Adrenal gland (tissue), 12 donors: Measurements from ENCODE around the gene FGF12. TPM values are rescaled to one million over a fixed set of nuclear protein-coding genes. Genes with fewer than 3 reads are reported as not detected.

ENCODE experiments used
- DNase-seq, 7 donors: peaks; one replicate each; pipeline ENCODE4 v3.0.0-alpha.2; 2019 to 2020
- H3K27ac ChIP-seq, 5 donors: fragments of 200-600 bp; sonication (generic) in 4 of 5; 1 replicate in 3 of 5; 2 replicates in 2 of 5; pipeline versions ENCODE4 v1.5.1 to v1.8.0; 2016 to 2020; ENCODE audit warnings: mild to moderate bottlenecking in 1 of 5
- H3K27me3 ChIP-seq: fragments of 200-600 bp; 2 replicates; pipeline ENCODE4 v1.8.0; 2021
- H3K36me3 ChIP-seq, 2 donors: fragments of 200-600 bp; replicated peaks in 1 of 2; 1 replicate in 1 of 2; 2 replicates in 1 of 2; pipeline versions ENCODE4 v1.5.1 to v1.8.0; 2018 to 2022
- H3K4me1 ChIP-seq, 2 donors: fragments of 200-600 bp; replicated peaks in 1 of 2; 1 replicate in 1 of 2; 2 replicates in 1 of 2; pipeline versions ENCODE4 v1.5.1 to v1.8.0; 2018 to 2021
- H3K4me3 ChIP-seq, 4 donors: fragments of 200-600 bp; sonication (generic) in 3 of 4; one replicate each; pipeline ENCODE4 v1.5.1; 2016 to 2018
- H3K9me3 ChIP-seq, 3 donors: fragments of 200-600 bp; sonication (generic) in 1 of 3; replicated peaks in 1 of 3; 1 replicate in 2 of 3; 2 replicates in 1 of 3; pipeline versions ENCODE4 v1.5.1 to v1.8.0; 2016 to 2021
- POLR2A ChIP-seq, 2 donors: fragments of 450-650 bp; IDR thresholded peaks; one replicate each; pipeline ENCODE4 v1.6.1; 2017; ENCODE audit warnings: antibody characterized with exemption in 2 of 2, mild to moderate bottlenecking in 2 of 2, moderate library complexity in 1 of 2
- WGBS, 4 donors: extraction: QIAGEN DNeasy Blood & Tissue Kit in 2 of 4; methylation state at CpG; one replicate each; pipeline versions ENCODE4 v1.1.5 to v1.1.7; 2013 to 2017; 5-methylcytosine and 5-hydroxymethylcytosine counted together
- intact Hi-C, 2 donors: fragments of 100-400 bp; cut with DNase I; formaldehyde crosslinking; loops; one replicate each; pipeline versions ENCODE4 v1.14.1 to v1.15.0; 2022 to 2023
- polyA plus RNA-seq, 3 donors: library from polyadenylated mRNA; stranded (reverse); fragments of 200-250 nt in 2 of 3; fragments of 350-450 nt in 1 of 3; fragmentation: Illumina TruSeq in 1 of 3; extraction: RNeasy Lipid Tissue Mini Kit (QIAGEN cat#74804) in 1 of 3; gene quantifications; one replicate each; pipeline ENCODE4 v1.2.3, GENCODE V29; 2013 to 2014
- total RNA-seq, 9 donors: library from RNA; depleted of rRNA in 4 of 9; stranded (reverse); fragments of >200 nt in 4 of 9; fragments of 120-200 nt in 1 of 9; fragmentation: NEBNext Ultra II Directional in 1 of 9; extraction: Animal tissue kit (Norgen Biotek cat#: 25700) in 1 of 9; gene quantifications; one replicate each; pipeline versions ENCODE4 v1.1.0 to v1.2.4, GENCODE V29; 2013 to 2023
- TF ChIP-seq, protein P1 (sequence below), 6 experiments: fragments of 450-650 bp in 4 of 6; fragments of 200-600 bp in 2 of 6; sonication (generic) in 1 of 6; IDR thresholded peaks; 1 replicate in 5 of 6; 2 replicates in 1 of 6; pipeline versions ENCODE4 v1.5.1 to v1.8.0; 2016 to 2021; ENCODE audit warnings: antibody characterized with exemption in 6 of 6, mild to moderate bottlenecking in 2 of 6, moderate library complexity in 1 of 6
- donor health status: healthy with polysubstance abuse.
- donor health status: Bipolar disorder and iron deficiency.
- donor health status: DM: yes; HTN: yes; CAD: no.
- donor health status: DM: no; HTN: no; CAD: no.
- donor health status: DM: no; HTN: no; CAD: no.
- donor health status: DM: yes; HTN: yes; CAD: no.

The FGF12 gene
- total and polyA plus RNA-seq, 12 donors, result 23.3 to 286 (median 81.3) TPM

DNA sequence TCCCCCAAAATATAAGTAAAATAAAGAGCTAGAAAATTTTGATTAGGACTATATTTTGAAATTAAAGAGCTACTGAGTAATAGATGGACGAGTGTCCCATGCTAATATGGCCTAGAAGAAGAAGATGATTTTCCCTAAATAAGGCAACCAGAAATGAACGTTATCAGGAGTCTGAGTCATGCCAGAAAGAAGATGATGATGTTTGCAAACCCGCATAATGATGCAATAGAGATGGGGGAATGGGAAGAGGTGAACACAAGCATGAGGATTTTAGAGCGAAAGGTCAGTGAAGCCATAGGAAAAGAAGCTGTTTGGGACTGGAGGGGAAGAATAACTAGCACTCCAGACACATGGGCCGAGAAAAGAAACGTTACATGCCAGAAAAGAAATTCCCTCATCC is 71.7 kb downstream of the FGF12 start:
- intact Hi-C loops, result no loop called here
- no peak for DNase-seq
- TF ChIP-seq, protein P1, sequence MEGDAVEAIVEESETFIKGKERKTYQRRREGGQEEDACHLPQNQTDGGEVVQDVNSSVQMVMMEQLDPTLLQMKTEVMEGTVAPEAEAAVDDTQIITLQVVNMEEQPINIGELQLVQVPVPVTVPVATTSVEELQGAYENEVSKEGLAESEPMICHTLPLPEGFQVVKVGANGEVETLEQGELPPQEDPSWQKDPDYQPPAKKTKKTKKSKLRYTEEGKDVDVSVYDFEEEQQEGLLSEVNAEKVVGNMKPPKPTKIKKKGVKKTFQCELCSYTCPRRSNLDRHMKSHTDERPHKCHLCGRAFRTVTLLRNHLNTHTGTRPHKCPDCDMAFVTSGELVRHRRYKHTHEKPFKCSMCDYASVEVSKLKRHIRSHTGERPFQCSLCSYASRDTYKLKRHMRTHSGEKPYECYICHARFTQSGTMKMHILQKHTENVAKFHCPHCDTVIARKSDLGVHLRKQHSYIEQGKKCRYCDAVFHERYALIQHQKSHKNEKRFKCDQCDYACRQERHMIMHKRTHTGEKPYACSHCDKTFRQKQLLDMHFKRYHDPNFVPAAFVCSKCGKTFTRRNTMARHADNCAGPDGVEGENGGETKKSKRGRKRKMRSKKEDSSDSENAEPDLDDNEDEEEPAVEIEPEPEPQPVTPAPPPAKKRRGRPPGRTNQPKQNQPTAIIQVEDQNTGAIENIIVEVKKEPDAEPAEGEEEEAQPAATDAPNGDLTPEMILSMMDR (IDR thresholded peaks at IDR 0.05), result no peak
- no peak for TF ChIP-seq POLR2A (IDR thresholded peaks at IDR 0.05)
- Histone ChIP-seq H3K4me1 (no peaks in the 10 kb centered on the region), H3K27me3 (peaks cover 3% of the 10 kb centered on the region), H3K4me3 (no peak overlapping the region), H3K36me3 (no peaks in the 10 kb centered on the region), H3K9me3 (no peaks in the 10 kb centered on the region), H3K27ac (no peak overlapping the region)
- 70 to 82% (median 77%) methylated on average over 6 of the region's 6 CpGs for WGBS, 4 donors

DNA sequence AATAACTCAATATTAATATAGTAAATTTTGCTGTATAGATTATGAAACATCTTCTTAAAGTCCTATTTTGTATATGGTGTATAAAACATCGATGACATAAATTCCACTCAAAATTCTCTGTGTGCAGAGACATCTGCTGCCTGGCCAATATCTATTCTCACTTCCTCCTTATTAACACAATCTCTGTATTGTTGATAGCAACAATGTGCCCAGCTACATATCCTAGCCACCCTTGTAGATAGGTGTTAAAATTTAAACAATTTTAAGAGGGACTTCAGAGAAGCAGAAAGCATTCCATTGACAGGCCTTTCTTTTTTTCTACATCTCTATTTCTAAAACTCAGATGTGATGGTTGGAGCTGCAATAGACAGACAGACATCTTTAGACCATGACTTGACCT is 72.3 kb downstream of the FGF12 start:
- no peak overlapping the region for H3K4me3 ChIP-seq
- H3K4me1 ChIP-seq, result no peaks in the 10 kb centered on the region
- H3K36me3 ChIP-seq, result no peaks in the 10 kb centered on the region
- 88 to 93% (median 91%) methylated on average over 1 of the region's 1 CpG for WGBS, 4 donors
- intact Hi-C loops, result no loop called here
- H3K9me3 ChIP-seq, result no peaks in the 10 kb centered on the region
- TF ChIP-seq, protein P1 (IDR thresholded peaks at IDR 0.05), result no peak
- no peak for TF ChIP-seq POLR2A (IDR thresholded peaks at IDR 0.05)
- H3K27me3 ChIP-seq, result peaks cover 3% of the 10 kb centered on the region
- no peak for DNase-seq
- H3K27ac ChIP-seq, result no peak overlapping the region

DNA sequence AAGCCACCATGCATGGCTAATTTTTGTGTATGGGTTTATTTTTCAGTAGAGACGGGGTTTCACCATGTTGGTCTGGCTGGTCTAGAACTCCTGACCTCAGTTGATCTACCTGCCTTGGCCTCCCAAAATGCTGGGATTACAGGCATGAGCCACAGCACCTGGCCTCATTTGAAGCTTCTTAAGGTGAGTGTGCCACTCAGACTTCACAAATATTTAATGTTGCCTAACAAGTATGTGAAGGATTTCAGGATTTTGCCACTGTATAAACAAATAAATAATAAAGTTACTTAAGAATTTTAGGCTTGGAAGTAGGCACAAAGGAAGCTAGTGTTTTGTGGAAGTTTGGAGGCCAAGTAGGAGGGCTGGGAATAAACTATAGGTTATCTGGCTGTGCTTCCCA is 73.5 kb downstream of the FGF12 start:
- 73 to 96% (median 89%) methylated on average over 1 of the region's 1 CpG for WGBS, 4 donors
- no peak overlapping the region for H3K27ac ChIP-seq
- DNase-seq, result no peak
- no peak overlapping the region for H3K4me3 ChIP-seq
- H3K36me3 ChIP-seq, result no peaks in the 10 kb centered on the region
- TF ChIP-seq, protein P1 (IDR thresholded peaks at IDR 0.05), result no peak
- no peak for TF ChIP-seq POLR2A (IDR thresholded peaks at IDR 0.05)
- no peaks in the 10 kb centered on the region for H3K9me3 ChIP-seq
- peaks cover 3% of the 10 kb centered on the region for H3K27me3 ChIP-seq
- H3K4me1 ChIP-seq, result no peaks in the 10 kb centered on the region
- intact Hi-C loops, result no loop called here

DNA sequence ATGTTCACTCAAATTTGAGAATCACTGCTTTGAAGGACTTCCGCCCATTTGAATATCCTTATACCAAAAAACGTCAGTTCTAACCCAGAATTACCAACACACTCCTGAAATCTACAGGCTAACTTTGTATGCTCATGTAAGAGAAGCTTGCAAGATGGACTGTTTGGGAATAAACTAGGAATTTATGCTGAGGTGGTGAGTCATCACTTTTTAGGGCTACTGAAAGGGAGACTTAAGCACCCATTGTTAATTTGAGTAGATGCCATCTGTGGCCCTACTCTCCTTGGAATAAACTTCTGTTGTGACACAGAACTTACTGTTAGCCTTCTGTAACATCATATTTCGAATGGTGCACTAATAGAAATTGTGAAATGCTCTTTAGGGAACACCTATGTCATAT is 74.6 kb downstream of the FGF12 start:
- TF ChIP-seq POLR2A (IDR thresholded peaks at IDR 0.05), result no peak
- TF ChIP-seq, protein P1 (IDR thresholded peaks at IDR 0.05), result no peak
- Histone ChIP-seq H3K9me3 (no peaks in the 10 kb centered on the region), H3K4me3 (no peak overlapping the region), H3K36me3 (no peaks in the 10 kb centered on the region), H3K27ac (no peak overlapping the region), H3K4me1 (no peaks in the 10 kb centered on the region), H3K27me3 (peaks cover 3% of the 10 kb centered on the region)
- 59 to 80% (median 65%) methylated on average over 3 of the region's 3 CpGs for WGBS, 4 donors
- intact Hi-C loops, result no loop called here
- DNase-seq, result no peak
